HFF-Myc (cell line): ENCODE data around the gene NELL1.
"Not testable (repeated sequence)": the region's sequence is repeated elsewhere in the genome, so short reads cannot be mapped to it uniquely, and the experiment has no call there.

Experiments
- DNase-seq: peaks from one replicate; pipeline ENCODE4 v3.0.0-alpha.2; 2011; ENCODE audit warnings: low read depth; ENCODE audit errors: extremely low read depth
- H3K4me3 ChIP-seq: replicated peaks from 2 replicates; pipeline ENCODE4 v1.5.1; 2011; ENCODE audit warnings: low read depth, mild to moderate bottlenecking, control low read depth, low read length
- CTCF ChIP-seq: IDR thresholded peaks from 2 replicates; pipeline ENCODE4 v1.5.1; 2012; ENCODE audit warnings: mild to moderate bottlenecking, low read depth, low read length, control low read depth; ENCODE audit errors: missing control alignments

NELL1 gene

GRCh38 chr11:20854215-20854955, 185.0 kb downstream of the NELL1 start:
- no peak for DNase-seq
- TF ChIP-seq CTCF = no peak
- no peak overlapping the region for H3K4me3 ChIP-seq

DNA sequence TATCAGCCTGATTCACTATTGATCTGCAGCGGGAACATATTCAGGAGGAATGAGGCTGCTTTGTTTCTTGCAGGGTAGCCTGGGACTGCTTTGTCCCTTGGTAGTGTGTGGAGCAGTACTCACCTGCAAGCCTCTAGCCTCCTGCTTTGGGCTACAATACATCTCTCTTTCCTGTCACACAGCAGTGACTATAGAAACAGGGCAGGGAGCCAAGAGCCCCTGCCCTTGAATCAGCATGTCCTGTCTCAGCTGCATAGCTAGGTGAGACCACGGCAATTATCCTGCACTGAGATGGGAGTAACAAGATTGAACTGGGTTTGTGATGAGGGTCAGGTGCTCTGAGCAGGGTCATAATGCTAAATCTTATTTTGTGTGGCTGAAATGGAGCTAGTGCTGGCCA, 191.9 kb downstream of the NELL1 start:
- H3K4me3 ChIP-seq = no peak overlapping the region
- no peak for TF ChIP-seq CTCF
- no peak for DNase-seq

DNA sequence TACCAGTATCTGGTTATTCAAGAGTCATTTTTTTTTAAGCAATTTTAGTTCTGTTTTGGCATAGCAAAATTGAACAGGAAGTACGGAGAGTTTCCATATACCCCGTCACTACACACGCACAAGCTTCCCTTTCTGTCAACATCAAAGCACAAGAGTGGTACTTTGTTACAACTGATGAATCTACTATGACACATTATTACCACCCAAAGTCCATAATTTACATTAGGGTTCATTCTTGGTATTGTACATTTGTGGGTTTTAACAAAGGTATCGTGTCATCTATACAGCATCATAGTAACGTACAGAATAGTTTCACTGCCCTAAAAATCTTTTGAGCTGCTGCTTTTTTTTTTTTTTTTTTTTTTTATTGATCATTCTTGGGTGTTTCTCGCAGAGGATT, 192.9 kb downstream of the NELL1 start:
- not testable (repeated sequence) for DNase-seq, H3K4me3 ChIP-seq

- H3K4me3 ChIP-seq = no peak overlapping the region
- no peak for TF ChIP-seq CTCF
- DNase-seq = no peak
These were observed 195.2 kb downstream of the NELL1 start for GRCh38 chr11:20864628-20865027.

DNA sequence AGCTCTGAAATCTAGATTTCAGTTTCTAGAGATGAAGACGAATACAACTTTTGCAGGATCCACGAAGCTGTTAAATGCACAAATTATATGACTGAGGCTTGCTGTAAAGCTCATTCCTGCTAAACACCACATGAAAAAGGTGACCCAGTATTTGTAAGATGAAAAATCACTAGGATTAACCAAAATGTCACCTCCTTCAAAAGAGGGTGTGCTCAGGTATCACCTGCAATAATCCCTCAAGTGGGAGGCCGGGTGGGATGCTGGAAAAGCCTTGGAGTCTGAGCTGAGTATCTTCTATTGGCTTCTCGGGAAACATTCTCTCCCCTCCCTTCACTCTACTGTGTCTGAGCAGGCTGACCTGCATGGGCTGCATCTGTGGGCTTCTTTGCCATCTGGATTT, 195.8 kb downstream of the NELL1 start:
- no peak for TF ChIP-seq CTCF
- DNase-seq = no peak
- H3K4me3 ChIP-seq = no peak overlapping the region

DNA sequence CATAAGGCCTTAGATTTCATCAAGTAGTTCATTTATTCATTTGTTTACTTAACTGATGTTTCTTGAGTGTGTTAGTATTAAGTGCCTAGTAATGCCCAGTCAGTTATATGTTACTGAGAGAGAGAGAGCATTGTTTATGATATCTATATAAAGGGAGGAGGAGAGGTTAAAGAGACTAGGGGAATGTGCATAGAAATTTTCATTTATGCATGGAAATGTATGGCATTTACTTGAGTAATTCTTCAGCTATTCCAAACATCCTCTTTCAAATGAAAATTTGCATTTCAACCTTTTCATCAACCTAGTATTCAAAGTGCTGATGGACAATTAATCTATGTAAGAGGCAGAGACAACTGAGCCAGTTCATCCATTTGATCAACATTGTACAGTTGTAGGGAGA, 199.7 kb downstream of the NELL1 start:
- H3K4me3 ChIP-seq = no peak overlapping the region
- TF ChIP-seq CTCF = no peak
- DNase-seq = no peak

- no peak overlapping the region for H3K4me3 ChIP-seq
- no peak for DNase-seq
- no peak for TF ChIP-seq CTCF
These were observed 203.7 kb downstream of the NELL1 start for GRCh38 chr11:20873054-20873453.
